SK-N-MC (cell line): Measurements from ENCODE around the gene PATL1.

ENCODE experiments used
- EZH2 ChIP-seq: fragments of 200-600 bp; sonication (generic); IDR thresholded peaks from one replicate; pipeline ENCODE4 v1.6.1; 2017; ENCODE audit warnings: antibody characterized with exemption
- POLR2AphosphoS5 ChIP-seq: IDR thresholded peaks from 2 replicates; pipeline ENCODE4 v1.6.1; 2012; ENCODE audit warnings: mild to moderate bottlenecking, low read depth, low read length, borderline replicate concordance

DNA sequence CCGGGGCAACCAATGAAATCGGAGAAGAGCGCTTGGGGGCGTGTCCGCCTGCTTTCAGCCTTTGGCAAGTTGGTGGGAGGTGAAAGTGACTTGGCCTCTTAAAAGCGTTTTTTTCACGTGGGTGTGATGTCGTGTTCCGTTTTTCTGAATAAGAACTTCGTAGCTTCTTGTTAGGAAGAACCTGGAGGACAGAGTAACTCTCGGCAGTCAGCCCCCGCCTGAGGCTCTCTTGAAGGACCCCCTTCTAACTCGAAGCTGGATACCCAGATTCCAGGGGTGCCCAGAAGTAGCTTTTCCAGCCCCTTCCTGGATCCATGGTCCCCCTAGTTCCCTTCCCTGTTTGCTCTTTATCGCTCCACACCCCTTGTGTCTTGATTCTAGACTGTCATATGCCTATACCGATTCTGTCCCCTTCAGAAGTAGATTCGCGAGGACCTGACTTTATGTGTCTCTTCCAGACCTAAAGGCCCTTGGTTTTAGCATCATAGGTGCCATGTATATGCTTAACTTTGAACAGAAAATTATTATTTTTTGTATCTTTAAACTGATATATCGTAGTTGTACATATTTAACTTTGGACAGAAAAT lies 52.3 kb downstream of the PATL1 start:
- peak; percentile 75 for TF ChIP-seq POLR2AphosphoS5
- no peak for TF ChIP-seq EZH2
